H9 (cell line): Measurements from ENCODE around the gene TAOK3. TPM values are rescaled to one million over a fixed set of nuclear protein-coding genes. Genes with fewer than 3 reads are reported as not detected.

Experiments used
- DNase-seq: peaks from one replicate; pipeline ENCODE4 v3.0.0-alpha.2; 2017
- H2AFZ ChIP-seq: one replicate; pipeline ENCODE4 v1.6.1; 2013; ENCODE audit warnings: mild to moderate bottlenecking, low read length, control low read depth, moderate library complexity
- H2AK5ac ChIP-seq: 2 replicates; pipeline ENCODE4 v1.6.1; 2013; ENCODE audit warnings: low read length, control low read depth, mixed read lengths; ENCODE audit not compliant: insufficient read length
- H2BK120ac ChIP-seq: one replicate; pipeline ENCODE4 v1.6.1; 2013; ENCODE audit warnings: low read depth, mild to moderate bottlenecking, low read length, control low read depth, inconsistent platforms; ENCODE audit not compliant: poor library complexity, severe bottlenecking
- H2BK12ac ChIP-seq: 2 replicates; pipeline ENCODE4 v1.6.1; 2013; ENCODE audit warnings: low read length, control low read depth, mixed read lengths, low read depth; ENCODE audit not compliant: insufficient read length
- H2BK15ac ChIP-seq: 2 replicates; pipeline ENCODE4 v1.6.1; 2013; ENCODE audit warnings: low read depth, low read length, control low read depth
- H2BK20ac ChIP-seq: one replicate; pipeline ENCODE4 v1.6.1; 2013; ENCODE audit warnings: low read depth, mild to moderate bottlenecking, low read length, control low read depth, inconsistent platforms; ENCODE audit not compliant: poor library complexity, severe bottlenecking
- H2BK5ac ChIP-seq: 2 replicates; pipeline ENCODE4 v1.6.1; 2013; ENCODE audit warnings: low read length, control low read depth, mixed read lengths; ENCODE audit not compliant: insufficient read length
- H3K14ac ChIP-seq: 2 replicates; pipeline ENCODE4 v1.6.1; 2013; ENCODE audit warnings: low read length, control low read depth; ENCODE audit not compliant: insufficient read depth
- H3K18ac ChIP-seq: 2 replicates; pipeline ENCODE4 v1.6.1; 2013; ENCODE audit warnings: low read depth, mild to moderate bottlenecking, mixed read lengths, low read length, control low read depth; ENCODE audit not compliant: insufficient read length
- H3K23ac ChIP-seq: 2 replicates; pipeline ENCODE4 v1.6.1; 2013; ENCODE audit warnings: low read length, control low read depth, mixed read lengths, low read depth; ENCODE audit not compliant: insufficient read length
- H3K23me2 ChIP-seq: 2 replicates; pipeline ENCODE4 v1.6.1; 2013; ENCODE audit warnings: low read depth, mild to moderate bottlenecking, mixed read lengths, low read length, control low read depth; ENCODE audit not compliant: insufficient read length, poor library complexity, severe bottlenecking
- H3K27ac ChIP-seq: 2 replicates; pipeline ENCODE4 v1.5.1; 2013; ENCODE audit warnings: low read length, control low read depth, mixed read lengths, low read depth; ENCODE audit not compliant: insufficient read length
- H3K27me3 ChIP-seq: 2 replicates; pipeline ENCODE4 v1.6.1; 2013; ENCODE audit warnings: low read length, control low read depth, inconsistent platforms; ENCODE audit not compliant: insufficient read depth
- H3K4ac ChIP-seq: 2 replicates; pipeline ENCODE4 v1.6.1; 2013; ENCODE audit warnings: low read depth, mild to moderate bottlenecking, control low read depth, inconsistent platforms, low read length, moderate library complexity
- H3K4me1 ChIP-seq: 2 replicates; pipeline ENCODE4 v1.6.1; 2013; ENCODE audit warnings: low read length, control low read depth, inconsistent platforms; ENCODE audit not compliant: insufficient read depth
- H3K4me2 ChIP-seq: 2 replicates; pipeline ENCODE4 v1.6.1; 2013; ENCODE audit warnings: low read length, control low read depth, mixed read lengths; ENCODE audit not compliant: insufficient read length, insufficient read depth
- H3K56ac ChIP-seq: 2 replicates; pipeline ENCODE4 v1.6.1; 2013; ENCODE audit warnings: low read depth, mild to moderate bottlenecking, mixed read lengths, low read length, control low read depth; ENCODE audit not compliant: insufficient read length
- H3K79me1 ChIP-seq: 2 replicates; pipeline ENCODE4 v1.6.1; 2013; ENCODE audit warnings: low read depth, mild to moderate bottlenecking, moderate library complexity, low read length, control low read depth, inconsistent platforms; ENCODE audit not compliant: insufficient read depth, poor library complexity, severe bottlenecking
- H3K79me2 ChIP-seq: 2 replicates; pipeline ENCODE4 v1.6.1; 2013; ENCODE audit warnings: low read length, control low read depth, inconsistent platforms; ENCODE audit not compliant: insufficient read depth
- H3K9ac ChIP-seq: 2 replicates; pipeline ENCODE4 v1.6.1; 2013; ENCODE audit warnings: low read length, control low read depth, mixed read lengths; ENCODE audit not compliant: insufficient read length; ENCODE audit errors: extremely low read depth
- H3K9me3 ChIP-seq: one replicate; pipeline ENCODE4 v1.6.1; 2013; ENCODE audit warnings: low read depth, low read length, inconsistent platforms; ENCODE audit not compliant: control insufficient read depth
- H3T11ph ChIP-seq: one replicate; pipeline ENCODE4 v1.6.1; 2013; ENCODE audit warnings: mild to moderate bottlenecking, low read length, control low read depth, inconsistent platforms
- H4K20me1 ChIP-seq: one replicate; pipeline ENCODE4 v1.6.1; 2013; ENCODE audit not compliant: control insufficient read depth, insufficient read length, insufficient read depth
- H4K5ac ChIP-seq: 2 replicates; pipeline ENCODE4 v1.6.1; 2013; ENCODE audit warnings: low read depth, mild to moderate bottlenecking, mixed read lengths, low read length, control low read depth; ENCODE audit not compliant: insufficient read length
- H4K8ac ChIP-seq: replicated peaks from 2 replicates; pipeline ENCODE4 v1.6.1; 2013; ENCODE audit warnings: low read length, control low read depth, mixed read lengths, low read depth; ENCODE audit not compliant: insufficient read length
- H4K91ac ChIP-seq: 2 replicates; pipeline ENCODE4 v1.6.1; 2013; ENCODE audit warnings: low read depth, mild to moderate bottlenecking, moderate library complexity, mixed read lengths, low read length, control low read depth; ENCODE audit not compliant: insufficient read length
- H3K27ac Mint-ChIP-seq, 3 experiments: 2 replicates in 2 of 3; 3 replicates in 1 of 3; pipeline ENCODE4 v1.8.0; 2020 to 2021; ENCODE audit warnings: mixed read lengths in 3 of 3, mild to moderate bottlenecking in 1 of 3, moderate library complexity in 1 of 3
- H3K27me3 Mint-ChIP-seq: 2 replicates; pipeline ENCODE4 v1.8.0; 2021; ENCODE audit warnings: low read depth, mild to moderate bottlenecking, moderate library complexity, mixed read lengths
- H3K36me3 Mint-ChIP-seq, 3 experiments: 2 replicates in 2 of 3; 3 replicates in 1 of 3; pipeline ENCODE4 v1.8.0; 2020 to 2021; ENCODE audit warnings: low read depth in 3 of 3, mixed read lengths in 3 of 3; ENCODE audit not compliant: insufficient read depth in 1 of 3
- H3K4me1 Mint-ChIP-seq, 2 experiments: 2 replicates each; pipeline ENCODE4 v1.8.0; 2020; ENCODE audit warnings: mixed read lengths in 2 of 2
- H3K4me3 Mint-ChIP-seq, 2 experiments: 2 replicates in 1 of 2; 3 replicates in 1 of 2; pipeline ENCODE4 v1.8.0; 2020 to 2021; ENCODE audit warnings: mild to moderate bottlenecking in 2 of 2, mixed read lengths in 2 of 2, moderate library complexity in 1 of 2
- H3K9me3 Mint-ChIP-seq, 2 experiments: 2 replicates in 1 of 2; 3 replicates in 1 of 2; pipeline ENCODE4 v1.8.0; 2020; ENCODE audit warnings: mild to moderate bottlenecking in 2 of 2, mixed read lengths in 2 of 2, moderate library complexity in 1 of 2
- CTCF ChIP-seq: fragments of 200-600 bp; sonication (generic); conservative IDR thresholded peaks from 3 replicates; pipeline ENCODE4 v1.8.0; 2021; ENCODE audit warnings: antibody characterized with exemption, mild to moderate bottlenecking
- WGBS: extraction: QIAGEN DNeasy Blood & Tissue Kit; methylation state at CpG from one replicate; pipeline ENCODE4 v1.1.7; 2013; ENCODE audit warnings: missing lambda C conversion rate, low lambda C conversion rate, mixed read lengths; ENCODE audit not compliant: insufficient read length; ENCODE audit errors: extremely low coverage; 5-methylcytosine and 5-hydroxymethylcytosine counted together
- total RNA-seq: library from RNA; stranded (reverse); gene quantifications from 2 replicates; pipeline ENCODE4 v1.2.1, GENCODE V29; 2021

The TAOK3 gene
- total RNA-seq, 1 experiment from 2014 or later = 5.2 TPM

DNA sequence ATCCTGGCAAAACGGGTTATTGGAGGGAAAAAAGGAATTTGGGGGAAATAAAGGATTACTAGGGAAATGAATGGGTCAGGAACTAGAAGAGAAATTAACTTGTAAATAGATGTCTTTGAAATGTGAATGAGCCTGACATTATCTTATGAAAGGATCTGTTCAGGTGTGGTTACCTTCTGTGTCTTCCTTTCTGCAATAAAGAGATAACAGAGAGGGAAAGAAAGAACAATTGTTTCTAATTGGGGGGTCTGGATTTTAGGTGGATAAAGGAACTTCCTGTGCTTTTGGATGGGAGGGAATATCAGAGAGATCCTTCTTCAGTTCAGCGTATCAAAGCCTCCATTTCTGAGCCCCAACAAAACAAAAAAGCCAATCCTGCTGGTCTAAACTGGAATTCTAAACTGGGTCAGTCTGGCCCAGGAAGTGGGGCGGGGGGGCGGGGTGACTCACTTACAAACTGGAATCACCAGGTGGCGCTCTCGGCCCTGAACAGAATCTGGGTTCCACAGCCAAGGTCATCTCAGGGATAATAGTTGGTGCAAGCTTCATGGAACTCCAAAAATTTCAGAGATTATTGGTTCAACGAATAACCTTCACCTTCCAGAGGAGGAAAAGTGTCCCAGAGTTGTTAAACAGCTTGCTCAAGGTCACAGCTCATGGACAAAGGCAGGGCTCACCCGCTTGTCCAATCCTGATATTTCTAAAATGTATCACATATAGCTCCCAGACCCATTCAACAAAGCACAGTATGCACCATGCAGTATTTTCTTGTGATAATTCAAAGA lies 251.9 kb downstream of the TAOK3 start:
- peak overlapping the region; percentile 76; the same call in 1 of the 2 replicates for H3K14ac ChIP-seq
- Mint-ChIP-seq H3K4me3 (peak overlapping the region; percentile 30 to 63), H3K9me3 (peaks cover 0 to 2% of the 10 kb centered on the region in 2 experiments; a peak in 2 of 5 replicates), H3K4me1 (peaks cover 29 to 31% of the 10 kb centered on the region in 2 experiments), H3K27ac (peak overlapping the region; percentile 98 to 100 (median 98)), H3K36me3 (peaks cover 4 to 6% (median 5%) of the 10 kb centered on the region in 3 experiments; a peak in 6 of 7 replicates), H3K27me3 (no peaks in the 10 kb centered on the region)
- H2BK12ac ChIP-seq = no peak overlapping the region
- H2AK5ac ChIP-seq = peak overlapping the region; percentile 5
- WGBS = no CpG with 5 or more reads among the region's 8 CpGs
- no peaks in the 10 kb centered on the region for H3K79me2 ChIP-seq
- no peak overlapping the region for H2BK15ac ChIP-seq
- peaks cover 2% of the 10 kb centered on the region; the same call in 1 of the 2 replicates for H3K4me1 ChIP-seq
- no peaks in the 10 kb centered on the region for H3K23me2 ChIP-seq
- H2BK20ac ChIP-seq = no peak overlapping the region
- H3K4me2 ChIP-seq = peak overlapping the region; percentile 52
- no peak overlapping the region for H4K8ac ChIP-seq
- no peaks in the 10 kb centered on the region for H3K9me3 ChIP-seq
- H3K23ac ChIP-seq = no peak overlapping the region
- H4K91ac ChIP-seq = no peak overlapping the region
- H3K27ac ChIP-seq = peak overlapping the region; percentile 97
- peak overlapping the region; percentile 73 for H3T11ph ChIP-seq
- no peaks in the 10 kb centered on the region for H3K27me3 ChIP-seq
- no peak overlapping the region for H3K4ac ChIP-seq
- H3K9ac ChIP-seq = peak overlapping the region; percentile 8
- H4K20me1 ChIP-seq = no peaks in the 10 kb centered on the region
- peak overlapping the region; percentile 69 for H2BK5ac ChIP-seq
- no peak overlapping the region for H2AFZ ChIP-seq
- peak overlapping the region; percentile 73 for H3K18ac ChIP-seq
- TF ChIP-seq CTCF = peak; percentile 86
- H4K5ac ChIP-seq = no peak overlapping the region
- H2BK120ac ChIP-seq = peak overlapping the region; percentile 80
- no peaks in the 10 kb centered on the region for H3K79me1 ChIP-seq
- no peak overlapping the region for H3K56ac ChIP-seq
- peak; percentile 95 for DNase-seq
